SK-N-SH (cell line): ENCODE measurements around the gene POLD3.

Experiments used
- CTCF ChIP-seq: fragments of 200-600 bp; sonication (generic); IDR thresholded peaks from 2 replicates; pipeline ENCODE4 v1.6.1; 2017; ENCODE audit warnings: antibody characterized with exemption, mild to moderate bottlenecking, moderate library complexity
- EZH2phosphoT487 ChIP-seq: fragments of 200-600 bp; sonication (generic); IDR thresholded peaks from 2 replicates; pipeline ENCODE4 v1.6.1; 2017; ENCODE audit warnings: low read depth, mixed run types, mild to moderate bottlenecking, antibody characterized with exemption, moderate library complexity, borderline replicate concordance
- GABPA ChIP-seq: IDR thresholded peaks from 2 replicates; pipeline ENCODE4 v1.4.0; 2012; ENCODE audit warnings: low read depth, mild to moderate bottlenecking
- IRF3 ChIP-seq: fragments of 150-350 bp; IDR thresholded peaks from 2 replicates; pipeline ENCODE4 v1.6.1; 2016; ENCODE audit warnings: mild to moderate bottlenecking, low read depth, low read length
- MAX ChIP-seq: IDR thresholded peaks from 2 replicates; pipeline ENCODE4 v1.4.0; 2012; ENCODE audit warnings: low read depth
- RFX5 ChIP-seq: IDR thresholded peaks from 2 replicates; pipeline ENCODE4 v1.6.1; 2012; ENCODE audit warnings: mild to moderate bottlenecking, improper control_type of control experiment, low read length

GRCh38 chr11:74680703-74681531, 88.5 kb downstream of the POLD3 start:
- no peak for TF ChIP-seq CTCF
- no peak for TF ChIP-seq RFX5
- no peak for TF ChIP-seq IRF3
- TF ChIP-seq MAX, result no peak
- no peak for TF ChIP-seq EZH2phosphoT487
- no peak for TF ChIP-seq GABPA
